22Rv1 (cell line): ENCODE data around the gene STK10.

Experiments
- H3K27ac ChIP-seq: fragments of 450-650 bp; 2 replicates; pipeline ENCODE4 v1.5.1; 2017
- ZFX ChIP-seq: fragments of 450-650 bp; IDR thresholded peaks from 2 replicates; pipeline ENCODE4 v1.6.1; 2017; ENCODE audit warnings: antibody characterized with exemption, borderline replicate concordance
- TF ChIP-seq, protein P1 (sequence below): fragments of 450-650 bp; IDR thresholded peaks from 2 replicates; pipeline ENCODE4 v1.5.1; 2017; ENCODE audit warnings: mild to moderate bottlenecking

The STK10 gene

DNA sequence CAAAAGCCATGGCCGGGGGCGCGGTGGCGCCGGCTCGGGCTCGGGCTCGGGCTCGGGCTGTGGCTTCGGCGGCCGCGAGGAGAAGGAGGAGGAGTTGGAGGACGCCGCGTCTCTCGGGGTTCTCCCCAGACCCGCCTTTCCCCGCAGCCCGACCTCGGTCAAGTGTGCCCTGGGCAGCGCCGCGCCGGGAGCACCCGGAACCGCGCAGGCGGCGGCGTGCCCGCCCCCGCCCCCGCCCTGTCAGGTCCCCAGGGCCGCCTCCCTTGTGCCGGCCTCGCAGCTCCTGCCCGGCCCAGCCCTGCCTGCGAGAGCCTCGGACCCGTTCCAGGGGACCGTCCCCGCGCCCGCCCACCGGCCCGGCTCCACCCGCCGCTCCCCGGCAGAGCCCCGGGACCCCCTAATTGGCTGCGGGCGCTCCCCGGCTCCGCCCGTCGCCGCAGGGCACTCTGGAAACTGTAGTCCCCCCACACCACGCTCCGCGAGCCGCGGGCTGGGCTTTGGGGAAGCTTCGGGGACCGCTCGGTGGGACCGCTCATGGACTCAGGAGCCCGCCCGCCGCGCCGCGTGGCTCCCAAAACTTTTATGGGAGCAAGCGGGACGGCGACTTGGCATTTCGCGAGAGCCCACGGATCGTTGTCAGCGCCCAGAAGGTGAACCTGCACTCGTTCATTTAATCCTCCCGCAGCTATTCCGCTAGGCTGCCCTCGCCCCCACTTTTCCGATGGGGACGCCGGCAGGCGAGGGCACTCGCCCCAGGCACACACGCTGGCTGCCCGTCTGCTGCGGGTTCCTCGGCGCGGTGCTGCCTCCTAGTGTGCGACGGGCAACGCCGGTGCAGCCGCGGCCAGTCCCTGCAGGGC is at the start of gene STK10:
TSS of gene STK10 (minus strand) at position 192 of the 860 bp plus-strand sequence. CDS start at position 10, 182 bp downstream.
- TF ChIP-seq, protein P1, sequence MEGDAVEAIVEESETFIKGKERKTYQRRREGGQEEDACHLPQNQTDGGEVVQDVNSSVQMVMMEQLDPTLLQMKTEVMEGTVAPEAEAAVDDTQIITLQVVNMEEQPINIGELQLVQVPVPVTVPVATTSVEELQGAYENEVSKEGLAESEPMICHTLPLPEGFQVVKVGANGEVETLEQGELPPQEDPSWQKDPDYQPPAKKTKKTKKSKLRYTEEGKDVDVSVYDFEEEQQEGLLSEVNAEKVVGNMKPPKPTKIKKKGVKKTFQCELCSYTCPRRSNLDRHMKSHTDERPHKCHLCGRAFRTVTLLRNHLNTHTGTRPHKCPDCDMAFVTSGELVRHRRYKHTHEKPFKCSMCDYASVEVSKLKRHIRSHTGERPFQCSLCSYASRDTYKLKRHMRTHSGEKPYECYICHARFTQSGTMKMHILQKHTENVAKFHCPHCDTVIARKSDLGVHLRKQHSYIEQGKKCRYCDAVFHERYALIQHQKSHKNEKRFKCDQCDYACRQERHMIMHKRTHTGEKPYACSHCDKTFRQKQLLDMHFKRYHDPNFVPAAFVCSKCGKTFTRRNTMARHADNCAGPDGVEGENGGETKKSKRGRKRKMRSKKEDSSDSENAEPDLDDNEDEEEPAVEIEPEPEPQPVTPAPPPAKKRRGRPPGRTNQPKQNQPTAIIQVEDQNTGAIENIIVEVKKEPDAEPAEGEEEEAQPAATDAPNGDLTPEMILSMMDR, result peak; percentile 95
- no peak for TF ChIP-seq ZFX
- peak within 1 kb of the TSS; percentile 66 for H3K27ac ChIP-seq

DNA sequence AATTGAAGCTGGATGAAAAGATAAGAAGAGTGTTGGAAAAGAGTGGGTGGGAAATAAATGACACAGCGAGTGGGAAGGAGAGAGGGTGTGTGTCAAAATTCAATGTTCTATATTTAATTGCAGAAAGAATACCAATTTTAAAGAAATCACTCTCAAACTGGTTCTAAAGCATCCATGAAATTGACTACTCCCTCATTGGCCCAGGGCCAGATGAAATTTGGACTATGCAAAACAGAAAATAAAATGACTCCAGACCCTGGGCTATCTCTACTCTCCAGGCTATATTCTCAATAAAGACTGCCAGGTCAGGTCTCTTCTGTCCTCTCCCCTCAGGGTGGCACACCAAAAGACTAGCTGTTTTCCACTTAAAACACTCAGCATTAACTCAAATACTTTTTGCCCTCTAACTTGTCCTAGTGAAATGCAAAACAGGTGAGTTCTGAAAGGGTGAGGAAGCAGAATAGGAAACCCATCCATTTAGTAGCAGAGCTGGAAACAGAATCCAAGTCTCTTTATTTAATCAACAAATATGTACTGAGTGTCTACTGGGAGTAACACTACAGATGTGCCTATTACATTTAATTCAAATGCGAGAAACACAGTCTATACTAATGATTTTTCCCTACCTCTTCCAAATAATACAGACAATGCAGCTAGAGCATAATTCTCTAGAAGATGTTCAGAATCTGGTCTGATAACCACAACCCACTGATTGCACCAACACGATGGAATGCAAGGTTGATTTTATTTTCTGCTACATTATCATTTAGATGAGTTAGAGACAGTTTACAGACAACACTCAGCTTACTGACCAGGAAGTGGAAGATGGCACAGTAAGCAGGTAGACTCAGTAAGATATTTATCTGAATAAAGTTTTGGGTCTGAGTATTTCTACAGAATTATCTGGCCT is 48.1 kb upstream of the STK10 start:
- peak overlapping the region; percentile 49 for H3K27ac ChIP-seq
- no peak for TF ChIP-seq ZFX
- TF ChIP-seq, protein P1, result no peak

DNA sequence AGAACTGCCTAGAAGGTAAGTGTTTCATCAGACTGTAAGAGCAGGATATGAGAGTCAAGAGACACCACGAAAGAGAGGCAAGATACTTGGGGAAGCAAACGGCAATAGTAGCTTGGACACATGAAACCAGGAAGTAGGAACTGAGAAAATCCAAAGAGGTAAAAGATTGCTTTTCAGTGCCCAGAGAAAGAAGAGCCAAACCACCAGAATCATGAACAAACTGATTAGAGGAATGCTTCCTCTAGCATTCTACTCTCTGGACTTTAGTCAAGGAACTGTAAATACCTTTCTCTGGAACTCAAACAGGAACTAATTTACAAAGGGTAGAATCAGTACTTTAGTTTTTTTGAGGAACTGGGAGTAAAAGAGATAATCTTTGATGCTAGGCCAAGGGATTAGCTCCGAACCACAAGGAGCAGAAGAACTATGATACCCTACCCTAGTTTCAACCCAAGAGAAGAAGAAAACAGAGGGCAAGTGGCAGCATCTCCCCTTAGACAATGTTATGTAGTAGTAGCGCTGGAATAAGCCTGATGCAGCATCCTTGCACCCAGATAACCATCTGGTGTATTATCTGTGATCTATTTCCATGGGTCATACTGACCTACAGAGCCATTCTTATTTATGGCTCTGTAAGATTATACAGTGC is 47.2 kb upstream of the STK10 start:
- peak overlapping the region; percentile 49 for H3K27ac ChIP-seq
- TF ChIP-seq, protein P1, result no peak
- no peak for TF ChIP-seq ZFX

DNA sequence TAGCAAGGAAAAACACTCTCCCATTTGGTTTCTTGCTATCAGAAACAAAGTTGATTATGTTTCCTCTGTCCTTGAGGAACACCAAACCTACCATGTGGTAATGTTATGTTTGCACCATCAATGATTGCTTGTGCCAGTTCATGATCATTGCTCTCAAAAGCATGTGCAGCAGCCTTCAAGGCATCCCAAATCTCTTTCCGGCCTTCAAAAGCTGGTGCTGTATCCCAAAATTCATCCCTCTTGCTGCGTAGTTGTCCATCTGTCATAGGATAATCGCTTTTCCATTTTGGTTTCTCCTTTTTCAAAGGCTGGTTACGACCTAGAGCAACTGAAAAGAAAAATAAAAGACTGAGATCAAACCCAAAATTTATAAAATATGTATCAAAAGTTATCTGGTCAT is 46.0 kb upstream of the STK10 start:
- TF ChIP-seq, protein P1, result no peak
- TF ChIP-seq ZFX, result no peak
- no peak overlapping the region for H3K27ac ChIP-seq

DNA sequence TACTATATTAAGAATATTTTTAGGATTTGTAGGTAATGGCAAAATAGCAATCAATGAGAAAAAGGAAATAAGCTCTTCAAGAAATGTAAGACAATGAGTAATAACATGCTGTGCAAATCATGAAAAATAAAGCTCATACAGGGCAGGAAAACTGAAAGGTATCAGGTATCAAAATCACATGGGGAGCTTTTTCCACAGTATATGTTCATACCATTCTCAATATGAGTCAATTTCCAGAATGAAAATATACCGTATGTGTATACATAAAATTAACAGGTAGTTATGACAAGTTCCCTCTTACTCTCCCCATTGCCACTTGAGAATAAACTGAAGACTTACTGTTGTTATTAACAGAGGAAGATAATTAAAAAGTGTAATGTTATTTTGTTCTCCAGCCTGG is 41.9 kb upstream of the STK10 start:
- H3K27ac ChIP-seq, result no peak overlapping the region
- no peak for TF ChIP-seq ZFX

DNA sequence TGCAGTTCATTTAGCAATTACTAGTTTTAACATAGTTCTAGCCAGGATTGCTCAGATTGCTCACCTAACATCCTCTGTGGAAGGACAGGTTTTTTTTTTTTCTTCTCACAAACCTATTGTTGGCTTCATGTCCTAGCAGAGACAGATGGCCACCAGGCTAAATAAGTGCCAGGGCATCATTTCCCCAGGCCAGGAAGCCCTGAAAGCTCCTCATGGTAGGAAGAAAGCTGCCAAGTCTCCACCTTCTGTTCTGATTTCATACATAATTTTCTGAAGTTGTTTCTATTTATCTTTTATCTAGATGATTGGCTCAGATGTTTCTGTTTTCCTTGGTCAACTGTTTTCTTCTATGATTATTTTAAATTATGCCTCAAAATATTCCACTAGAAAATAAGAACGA is 37.0 kb upstream of the STK10 start:
- H3K27ac ChIP-seq, result no peak overlapping the region
- TF ChIP-seq, protein P1, result no peak
- TF ChIP-seq ZFX, result no peak
